ENCODE data around the gene PRDM16.

The PRDM16 gene

DNA sequence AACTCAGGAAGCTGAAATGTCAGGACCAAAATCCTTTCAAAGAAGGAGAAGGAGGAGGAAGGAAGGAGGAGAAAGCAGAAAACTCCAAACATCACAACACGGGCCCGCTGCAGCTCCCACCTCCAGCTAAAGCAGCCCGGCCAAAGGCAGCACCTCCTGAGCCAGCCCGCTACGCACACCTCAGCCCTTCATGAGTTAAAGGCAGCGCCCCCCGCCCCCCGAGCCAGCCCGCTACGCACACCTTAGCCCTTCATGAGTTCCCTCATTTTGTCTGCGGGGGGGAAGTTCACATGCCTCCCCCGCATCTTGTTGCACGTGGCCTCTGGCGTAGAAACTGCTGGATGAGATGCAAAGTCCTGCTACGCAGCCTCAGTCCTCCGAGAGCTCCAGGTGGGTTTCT lies 294.8 kb downstream of the PRDM16 start:
- Histone ChIP-seq H3K36me3 (ENCODE audit: insufficient read depth, low read length) (no peaks in the 10 kb centered on the region), H3F3A (ENCODE audit: insufficient read depth, low read length) (no peaks in the 10 kb centered on the region), H3K9me3 (ENCODE audit: low read length) (no peaks in the 10 kb centered on the region), H4K20me1 (ENCODE audit: insufficient read depth, low read length) (no peaks in the 10 kb centered on the region), H3K27ac (ENCODE audit: low read depth, low read length, poor library complexity, severe bottlenecking) (no peak overlapping the region), H3K4me1 (ENCODE audit: insufficient read depth, low read length, severe bottlenecking) (no peaks in the 10 kb centered on the region), H3K9ac (ENCODE audit: low read length) (no peak overlapping the region), H2AFZ (ENCODE audit: low read length) (no peak overlapping the region), H3K9me2 (ENCODE audit: low read depth, low read length) (no peaks in the 10 kb centered on the region), H3K79me2 (ENCODE audit: insufficient read depth, low read length) (no peaks in the 10 kb centered on the region), H3K4me2 (ENCODE audit: low read length) (no peak overlapping the region), H3K4me3 (ENCODE audit: low read depth, low read length, poor library complexity, severe bottlenecking) (no peak overlapping the region), H3K27me3 (ENCODE audit: insufficient read depth, low read length) (peaks cover 9% of the 10 kb centered on the region)
- no peak for TF ChIP-seq EZH2 (IDR thresholded peaks at IDR 0.05; ENCODE audit: borderline replicate concordance, low read length)
- TF ChIP-seq, protein P1, sequence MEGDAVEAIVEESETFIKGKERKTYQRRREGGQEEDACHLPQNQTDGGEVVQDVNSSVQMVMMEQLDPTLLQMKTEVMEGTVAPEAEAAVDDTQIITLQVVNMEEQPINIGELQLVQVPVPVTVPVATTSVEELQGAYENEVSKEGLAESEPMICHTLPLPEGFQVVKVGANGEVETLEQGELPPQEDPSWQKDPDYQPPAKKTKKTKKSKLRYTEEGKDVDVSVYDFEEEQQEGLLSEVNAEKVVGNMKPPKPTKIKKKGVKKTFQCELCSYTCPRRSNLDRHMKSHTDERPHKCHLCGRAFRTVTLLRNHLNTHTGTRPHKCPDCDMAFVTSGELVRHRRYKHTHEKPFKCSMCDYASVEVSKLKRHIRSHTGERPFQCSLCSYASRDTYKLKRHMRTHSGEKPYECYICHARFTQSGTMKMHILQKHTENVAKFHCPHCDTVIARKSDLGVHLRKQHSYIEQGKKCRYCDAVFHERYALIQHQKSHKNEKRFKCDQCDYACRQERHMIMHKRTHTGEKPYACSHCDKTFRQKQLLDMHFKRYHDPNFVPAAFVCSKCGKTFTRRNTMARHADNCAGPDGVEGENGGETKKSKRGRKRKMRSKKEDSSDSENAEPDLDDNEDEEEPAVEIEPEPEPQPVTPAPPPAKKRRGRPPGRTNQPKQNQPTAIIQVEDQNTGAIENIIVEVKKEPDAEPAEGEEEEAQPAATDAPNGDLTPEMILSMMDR (IDR thresholded peaks at IDR 0.05; ENCODE audit: low read length) = no peak

GRCh38 chr1:3364551-3364950 lies 295.5 kb downstream of the PRDM16 start:
- H3K9me2 ChIP-seq (ENCODE audit: low read depth, low read length) = no peaks in the 10 kb centered on the region
- H2AFZ ChIP-seq (ENCODE audit: low read length) = no peak overlapping the region
- H3K36me3 ChIP-seq (ENCODE audit: insufficient read depth, low read length) = no peaks in the 10 kb centered on the region
- H3K27ac ChIP-seq (ENCODE audit: low read depth, low read length, poor library complexity, severe bottlenecking) = no peak overlapping the region
- H3K9ac ChIP-seq (ENCODE audit: low read length) = no peak overlapping the region
- no peak overlapping the region for H3K4me2 ChIP-seq (ENCODE audit: low read length)
- no peaks in the 10 kb centered on the region for H3K4me1 ChIP-seq (ENCODE audit: insufficient read depth, low read length, severe bottlenecking)
- TF ChIP-seq EZH2 (IDR thresholded peaks at IDR 0.05; ENCODE audit: borderline replicate concordance, low read length) = no peak
- TF ChIP-seq, protein P1 (IDR thresholded peaks at IDR 0.05; ENCODE audit: low read length) = no peak
- no peak overlapping the region for H3K4me3 ChIP-seq (ENCODE audit: low read depth, low read length, poor library complexity, severe bottlenecking)
- peaks cover 9% of the 10 kb centered on the region for H3K27me3 ChIP-seq (ENCODE audit: insufficient read depth, low read length)
- no peaks in the 10 kb centered on the region for H4K20me1 ChIP-seq (ENCODE audit: insufficient read depth, low read length)
- H3K79me2 ChIP-seq (ENCODE audit: insufficient read depth, low read length) = no peaks in the 10 kb centered on the region
- H3F3A ChIP-seq (ENCODE audit: insufficient read depth, low read length) = no peaks in the 10 kb centered on the region
- H3K9me3 ChIP-seq (ENCODE audit: low read length) = no peaks in the 10 kb centered on the region

DNA sequence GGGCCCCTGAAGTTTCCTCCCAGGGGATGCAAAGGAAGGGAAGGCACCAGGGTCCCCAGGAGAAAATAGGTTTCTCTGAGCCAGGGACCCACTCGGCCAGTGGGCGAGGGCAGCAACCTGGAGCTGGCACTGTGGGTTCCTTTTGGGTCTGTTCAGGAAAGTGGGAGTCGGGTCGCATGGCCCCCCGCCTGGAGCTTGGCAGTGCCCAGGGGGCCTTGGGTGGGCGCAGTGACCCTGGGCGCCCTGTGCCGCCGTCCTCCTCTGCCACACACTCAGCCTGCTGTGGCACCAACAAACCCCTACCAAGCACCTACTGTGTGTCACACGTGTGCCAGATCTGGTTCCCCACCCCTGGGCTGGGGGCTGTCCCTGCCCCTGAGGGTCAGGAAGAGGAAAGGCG lies 296.0 kb downstream of the PRDM16 start:
- no peaks in the 10 kb centered on the region for H3K9me2 ChIP-seq (ENCODE audit: low read depth, low read length)
- no peaks in the 10 kb centered on the region for H3K9me3 ChIP-seq (ENCODE audit: low read length)
- H2AFZ ChIP-seq (ENCODE audit: low read length) = no peak overlapping the region
- peaks cover 9% of the 10 kb centered on the region for H3K27me3 ChIP-seq (ENCODE audit: insufficient read depth, low read length)
- no peaks in the 10 kb centered on the region for H4K20me1 ChIP-seq (ENCODE audit: insufficient read depth, low read length)
- no peak overlapping the region for H3K9ac ChIP-seq (ENCODE audit: low read length)
- H3K79me2 ChIP-seq (ENCODE audit: insufficient read depth, low read length) = no peaks in the 10 kb centered on the region
- TF ChIP-seq, protein P1 (IDR thresholded peaks at IDR 0.05; ENCODE audit: low read length) = no peak
- TF ChIP-seq EZH2 (IDR thresholded peaks at IDR 0.05; ENCODE audit: borderline replicate concordance, low read length) = no peak
- no peaks in the 10 kb centered on the region for H3K4me1 ChIP-seq (ENCODE audit: insufficient read depth, low read length, severe bottlenecking)
- no peaks in the 10 kb centered on the region for H3F3A ChIP-seq (ENCODE audit: insufficient read depth, low read length)
- no peak overlapping the region for H3K4me2 ChIP-seq (ENCODE audit: low read length)
- H3K36me3 ChIP-seq (ENCODE audit: insufficient read depth, low read length) = no peaks in the 10 kb centered on the region
- H3K4me3 ChIP-seq (ENCODE audit: low read depth, low read length, poor library complexity, severe bottlenecking) = no peak overlapping the region
- H3K27ac ChIP-seq (ENCODE audit: low read depth, low read length, poor library complexity, severe bottlenecking) = no peak overlapping the region

Data from OCI-LY1 (cell line).